Gastrocnemius medialis (tissue), 4 donors: ENCODE measurements around the gene GNAI2.

ENCODE experiments used
- CTCF ChIP-seq, 5 experiments: fragments of 450-650 bp in 3 of 5; fragments of 200-600 bp in 2 of 5; sonication (generic) in 2 of 5; IDR thresholded peaks in 4 of 5; conservative IDR thresholded peaks in 1 of 5; 1 replicate in 4 of 5; 2 replicates in 1 of 5; pipeline ENCODE4 v1.5.1; 2016 to 2019; ENCODE audit warnings: antibody characterized with exemption in 5 of 5, mild to moderate bottlenecking in 3 of 5, moderate library complexity in 3 of 5
- POLR2A ChIP-seq, 2 donors: fragments of 450-650 bp; IDR thresholded peaks; one replicate each; pipeline ENCODE4 v1.6.1; 2017; ENCODE audit warnings: antibody characterized with exemption in 2 of 2, mild to moderate bottlenecking in 2 of 2, moderate library complexity in 2 of 2

GRCh38 chr3:50210510-50211367, 25.3 kb upstream of the GNAI2 start:
- TF ChIP-seq CTCF (IDR thresholded peaks at IDR 0.05 in 4 of 5, conservative IDR thresholded peaks at IDR 0.05 in 1 of 5) (no peak), POLR2A (IDR thresholded peaks at IDR 0.05) (no peak)
